ENCODE results near the gene NTM. TPM values are rescaled to one million over a fixed set of nuclear protein-coding genes. Genes with fewer than 3 reads are reported as not detected.

The NTM gene
- total RNA-seq, 4 donors from 2014 or later: 0.21 to 3.2 (median 0.84) TPM

GRCh38 chr11:132046288-132046865 lies 676.0 kb downstream of the NTM start:
- Histone ChIP-seq H3K36me3 (no peaks in the 10 kb centered on the region), H3K9me3 (peaks cover 0 to 5% (median 0%) of the 10 kb centered on the region in 3 donors), H3K4me3 (no peak overlapping the region), H3K27ac (no peak overlapping the region), H3K4me1 (no peaks in the 10 kb centered on the region), H3K27me3 (no peaks in the 10 kb centered on the region)
- 52 to 59% methylated on average over 2 of the region's 2 CpGs for WGBS, 2 donors
- intact Hi-C loops (cut with DNase I): no loop called here
- TF ChIP-seq CTCF (IDR thresholded peaks at IDR 0.05) (no peak), POLR2A (IDR thresholded peaks at IDR 0.05) (no peak)
- no peak for DNase-seq

- DNase-seq: no peak
- Histone ChIP-seq H3K4me1 (no peaks in the 10 kb centered on the region), H3K9me3 (peaks cover 0 to 5% (median 0%) of the 10 kb centered on the region in 3 donors), H3K27me3 (no peaks in the 10 kb centered on the region), H3K36me3 (no peaks in the 10 kb centered on the region), H3K27ac (no peak overlapping the region), H3K4me3 (no peak overlapping the region)
- intact Hi-C loops (cut with DNase I): no loop called here
- no peak for TF ChIP-seq POLR2A (IDR thresholded peaks at IDR 0.05)
- no peak for TF ChIP-seq CTCF (IDR thresholded peaks at IDR 0.05)
Measured at GRCh38 chr11:132047167-132047566, 676.8 kb downstream of the NTM start.

- H3K27me3 ChIP-seq: no peaks in the 10 kb centered on the region
- 66 to 73% methylated on average over 4 of the region's 4 CpGs for WGBS, 2 donors
- no peak overlapping the region for H3K4me3 ChIP-seq
- no peak for TF ChIP-seq POLR2A (IDR thresholded peaks at IDR 0.05)
- TF ChIP-seq CTCF (IDR thresholded peaks at IDR 0.05): no peak
- H3K4me1 ChIP-seq: no peaks in the 10 kb centered on the region
- intact Hi-C loops (cut with DNase I): no loop called here
- H3K27ac ChIP-seq: no peak overlapping the region
- no peaks in the 10 kb centered on the region for H3K36me3 ChIP-seq
- no peak for DNase-seq
- peaks cover 0 to 5% (median 0%) of the 10 kb centered on the region in 3 donors for H3K9me3 ChIP-seq
Measured at GRCh38 chr11:132048040-132048439, 677.6 kb downstream of the NTM start.

- Histone ChIP-seq H3K4me3 (no peak overlapping the region), H3K9me3 (peaks cover 0 to 5% (median 0%) of the 10 kb centered on the region in 3 donors), H3K27me3 (no peaks in the 10 kb centered on the region), H3K36me3 (no peaks in the 10 kb centered on the region), H3K27ac (no peak overlapping the region), H3K4me1 (no peaks in the 10 kb centered on the region)
- intact Hi-C loops (cut with DNase I): no loop called here
- no peak for DNase-seq
- WGBS, 2 donors: 71 to 72% methylated on average over 2 to 3 of the region's 4 CpGs
- TF ChIP-seq POLR2A (IDR thresholded peaks at IDR 0.05) (no peak), CTCF (IDR thresholded peaks at IDR 0.05) (no peak)
Measured at GRCh38 chr11:132049205-132049604, 678.8 kb downstream of the NTM start.

- Histone ChIP-seq H3K9me3 (peaks cover 0 to 5% (median 0%) of the 10 kb centered on the region in 3 donors), H3K27ac (no peak overlapping the region), H3K36me3 (no peaks in the 10 kb centered on the region), H3K27me3 (no peaks in the 10 kb centered on the region), H3K4me1 (no peaks in the 10 kb centered on the region), H3K4me3 (no peak overlapping the region)
- intact Hi-C loops (cut with DNase I): no loop called here
- TF ChIP-seq CTCF (IDR thresholded peaks at IDR 0.05): no peak
- no peak for TF ChIP-seq POLR2A (IDR thresholded peaks at IDR 0.05)
- DNase-seq: no peak
- WGBS, 2 donors: 52 to 62% methylated on average over 4 of the region's 4 CpGs
Measured at GRCh38 chr11:132050049-132050448, 679.6 kb downstream of the NTM start.

Measured in esophagus squamous epithelium (tissue), 5 donors.